HepG2 (cell line): ENCODE data around the gene DCAF6. TPM values are rescaled to one million over a fixed set of nuclear protein-coding genes. Genes with fewer than 3 reads are reported as not detected.

ENCODE experiments used
- ATM ChIP-seq: fragments of 450-650 bp; IDR thresholded peaks from 2 replicates; pipeline ENCODE4 v1.7.1; 2017; ENCODE audit warnings: mild to moderate bottlenecking, borderline replicate concordance
- GATAD2A ChIP-seq: IDR thresholded peaks from 2 replicates; pipeline ENCODE4 v1.6.1; 2016
- MAF1 ChIP-seq: sonication (generic); formaldehyde crosslinking; IDR thresholded peaks from 2 replicates; pipeline ENCODE4 v1.5.0; 2020; ENCODE audit warnings: missing genetic modification reagents, borderline replicate concordance
- MAZ ChIP-seq, 2 experiments: sonication (generic) in 1 of 2; formaldehyde crosslinking in 1 of 2; IDR thresholded peaks; 2 replicates each; pipeline versions ENCODE4 v1.5.0 to v1.6.1; 2012 to 2020; ENCODE audit warnings: low read depth in 2 of 2, mild to moderate bottlenecking in 2 of 2, borderline replicate concordance in 1 of 2, improper control_type of control experiment in 1 of 2, low read length in 1 of 2, missing genetic modification reagents in 1 of 2, moderate library complexity in 1 of 2
- SRSF4 ChIP-seq: fragments of 200-400 bp; formaldehyde crosslinking; IDR thresholded peaks from one replicate; pipeline ENCODE4 v1.6.1; 2018; ENCODE audit warnings: mild to moderate bottlenecking, low read depth, low read length, moderate library complexity; ENCODE audit not compliant: poor library complexity, severe bottlenecking
- ZBTB7B ChIP-seq: sonication (generic); formaldehyde crosslinking; IDR thresholded peaks from 2 replicates; pipeline ENCODE4 v1.4.0; 2020; ENCODE audit warnings: missing genetic modification reagents
- ZMYM2 ChIP-seq: sonication (generic); formaldehyde crosslinking; IDR thresholded peaks from 2 replicates; pipeline ENCODE4 v1.8.0; 2022; ENCODE audit warnings: mild to moderate bottlenecking, missing genetic modification reagents
- ZMYM4 ChIP-seq: sonication (generic); formaldehyde crosslinking; IDR thresholded peaks from 2 replicates; pipeline ENCODE4 v1.8.1; 2023; ENCODE audit warnings: mild to moderate bottlenecking, missing genetic modification reagents
- ZNF121 ChIP-seq: sonication (generic); formaldehyde crosslinking; IDR thresholded peaks from 2 replicates; pipeline ENCODE4 v1.5.0; 2020; ENCODE audit warnings: mild to moderate bottlenecking, missing genetic modification reagents
- ZNF263 ChIP-seq: sonication (generic); formaldehyde crosslinking; IDR thresholded peaks from 2 replicates; pipeline ENCODE4 v1.4.0; 2020; ENCODE audit warnings: missing genetic modification reagents
- ZNF33A ChIP-seq: sonication (generic); formaldehyde crosslinking; IDR thresholded peaks from 2 replicates; pipeline ENCODE4 v1.5.1; 2020; ENCODE audit warnings: missing genetic modification reagents, mild to moderate bottlenecking, moderate library complexity, borderline replicate concordance
- ZNF614 ChIP-seq: IDR thresholded peaks from 2 replicates; pipeline ENCODE4 v1.6.1; 2018; ENCODE audit warnings: missing biosample characterization, missing genetic modification reagents, inconsistent platforms, borderline replicate concordance
- ZNF788 ChIP-seq: sonication (generic); formaldehyde crosslinking; IDR thresholded peaks from 2 replicates; pipeline ENCODE4 v1.5.0; 2020; ENCODE audit warnings: mild to moderate bottlenecking, missing genetic modification reagents, borderline replicate concordance
- ZSCAN30 ChIP-seq: sonication (generic); formaldehyde crosslinking; IDR thresholded peaks from 2 replicates; pipeline ENCODE4 v1.5.0; 2020; ENCODE audit warnings: mild to moderate bottlenecking, missing genetic modification reagents
- polyA plus RNA-seq, 8 experiments: library from polyadenylated mRNA; depleted of rRNA in 3 of 8; stranded (reverse) in 7 of 8; unstranded in 1 of 8; fragments of >200 nt; fragmentation: Illumina TruSeq in 4 of 8; extraction: Trizol in 4 of 8; gene quantifications; 2 replicates each; pipeline versions ENCODE4 v1.2.1 to v1.2.3, GENCODE V29; 2011 to 2016; ENCODE audit warnings: low read depth in 4 of 8, missing spikeins in 1 of 8, mixed read lengths in 1 of 8; ENCODE audit not compliant: insufficient read depth in 1 of 8
- total RNA-seq, 5 experiments: library from RNA; depleted of rRNA; stranded (reverse); fragments of >200 nt; fragmentation: Illumina TruSeq; extraction: Trizol; gene quantifications; 2 replicates each; pipeline ENCODE4 v1.2.3, GENCODE V29; 2016; ENCODE audit warnings: low read depth in 1 of 5
- TF ChIP-seq, protein P1 (sequence below): sonication (generic); formaldehyde crosslinking; IDR thresholded peaks from 2 replicates; pipeline ENCODE4 v1.8.0; 2023; ENCODE audit warnings: mild to moderate bottlenecking, missing genetic modification reagents
- TF ChIP-seq, protein P2 (sequence below): sonication (generic); formaldehyde crosslinking; IDR thresholded peaks from 2 replicates; pipeline ENCODE4 v1.4.0; 2020; ENCODE audit warnings: low read depth, mild to moderate bottlenecking, missing genetic modification reagents
- TF ChIP-seq, protein P3 (sequence below): sonication (generic); formaldehyde crosslinking; IDR thresholded peaks from 2 replicates; pipeline ENCODE4 v1.4.0; 2020; ENCODE audit warnings: missing genetic modification reagents, mild to moderate bottlenecking, borderline replicate concordance

DCAF6 gene
- total and polyA plus RNA-seq, 2 of the 13 experiments (the other 11 are each of a cell fraction or from before 2014, with no cell fraction given), result 24.7 to 33.7 TPM

DNA sequence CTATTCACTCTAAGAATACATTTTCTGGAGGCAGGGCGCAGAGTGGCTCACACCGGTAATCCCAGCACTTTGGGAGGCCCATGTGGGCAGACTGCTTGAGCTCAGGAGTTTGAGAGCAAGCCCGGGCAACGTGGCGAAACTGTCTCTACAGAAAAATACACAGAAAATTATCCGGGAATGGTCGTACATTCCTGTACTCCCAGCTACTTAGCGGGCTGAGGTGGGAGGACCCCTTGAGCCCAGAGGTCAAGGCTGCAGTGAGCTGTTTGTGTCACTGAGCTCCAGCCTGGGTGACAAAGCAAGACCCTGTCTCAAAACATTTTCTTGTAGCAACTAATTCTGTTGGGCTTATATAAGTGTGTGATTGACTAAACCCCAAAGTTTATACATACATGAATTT lies 169.8 kb downstream of the DCAF6 start (continued):
- TF ChIP-seq ZNF263 (CRISPR knock-in tag) (no peak), SRSF4 (no peak), ZNF614 (no peak), GATAD2A (CRISPR knock-in tag) (peak; percentile 43; the same call in 1 of the 2 replicates), ATM (no peak), ZNF788 (CRISPR knock-in tag) (no peak), ZBTB7B (CRISPR knock-in tag) (peak; percentile 94), MAF1 (no peak), ZNF121 (CRISPR knock-in tag) (no peak), MAZ (IDR thresholded peaks at IDR 0.05; ENCODE audit: borderline replicate concordance, low read depth, low read length) (no peak), MAZ (CRISPR knock-in tag; IDR thresholded peaks at IDR 0.05; ENCODE audit: low read depth) (no peak), ZNF33A (CRISPR knock-in tag) (no peak), ZMYM4 (CRISPR knock-in tag) (peak; percentile 60), ZMYM2 (CRISPR knock-in tag) (no peak), ZSCAN30 (CRISPR knock-in tag) (no peak)
- TF ChIP-seq, protein P1, sequence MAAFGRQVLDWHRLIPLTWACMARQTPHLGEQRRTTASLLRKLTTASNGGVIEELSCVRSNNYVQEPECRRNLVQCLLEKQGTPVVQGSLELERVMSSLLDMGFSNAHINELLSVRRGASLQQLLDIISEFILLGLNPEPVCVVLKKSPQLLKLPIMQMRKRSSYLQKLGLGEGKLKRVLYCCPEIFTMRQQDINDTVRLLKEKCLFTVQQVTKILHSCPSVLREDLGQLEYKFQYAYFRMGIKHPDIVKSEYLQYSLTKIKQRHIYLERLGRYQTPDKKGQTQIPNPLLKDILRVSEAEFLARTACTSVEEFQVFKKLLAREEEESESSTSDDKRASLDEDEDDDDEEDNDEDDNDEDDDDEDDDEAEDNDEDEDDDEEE (CRISPR knock-in tag), result 0 out of 2 replicates have a peak, but pooled peaks have one; percentile 28
- TF ChIP-seq, protein P2, sequence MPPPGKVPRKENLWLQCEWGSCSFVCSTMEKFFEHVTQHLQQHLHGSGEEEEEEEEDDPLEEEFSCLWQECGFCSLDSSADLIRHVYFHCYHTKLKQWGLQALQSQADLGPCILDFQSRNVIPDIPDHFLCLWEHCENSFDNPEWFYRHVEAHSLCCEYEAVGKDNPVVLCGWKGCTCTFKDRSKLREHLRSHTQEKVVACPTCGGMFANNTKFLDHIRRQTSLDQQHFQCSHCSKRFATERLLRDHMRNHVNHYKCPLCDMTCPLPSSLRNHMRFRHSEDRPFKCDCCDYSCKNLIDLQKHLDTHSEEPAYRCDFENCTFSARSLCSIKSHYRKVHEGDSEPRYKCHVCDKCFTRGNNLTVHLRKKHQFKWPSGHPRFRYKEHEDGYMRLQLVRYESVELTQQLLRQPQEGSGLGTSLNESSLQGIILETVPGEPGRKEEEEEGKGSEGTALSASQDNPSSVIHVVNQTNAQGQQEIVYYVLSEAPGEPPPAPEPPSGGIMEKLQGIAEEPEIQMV (CRISPR knock-in tag), result no peak
- TF ChIP-seq, protein P3, sequence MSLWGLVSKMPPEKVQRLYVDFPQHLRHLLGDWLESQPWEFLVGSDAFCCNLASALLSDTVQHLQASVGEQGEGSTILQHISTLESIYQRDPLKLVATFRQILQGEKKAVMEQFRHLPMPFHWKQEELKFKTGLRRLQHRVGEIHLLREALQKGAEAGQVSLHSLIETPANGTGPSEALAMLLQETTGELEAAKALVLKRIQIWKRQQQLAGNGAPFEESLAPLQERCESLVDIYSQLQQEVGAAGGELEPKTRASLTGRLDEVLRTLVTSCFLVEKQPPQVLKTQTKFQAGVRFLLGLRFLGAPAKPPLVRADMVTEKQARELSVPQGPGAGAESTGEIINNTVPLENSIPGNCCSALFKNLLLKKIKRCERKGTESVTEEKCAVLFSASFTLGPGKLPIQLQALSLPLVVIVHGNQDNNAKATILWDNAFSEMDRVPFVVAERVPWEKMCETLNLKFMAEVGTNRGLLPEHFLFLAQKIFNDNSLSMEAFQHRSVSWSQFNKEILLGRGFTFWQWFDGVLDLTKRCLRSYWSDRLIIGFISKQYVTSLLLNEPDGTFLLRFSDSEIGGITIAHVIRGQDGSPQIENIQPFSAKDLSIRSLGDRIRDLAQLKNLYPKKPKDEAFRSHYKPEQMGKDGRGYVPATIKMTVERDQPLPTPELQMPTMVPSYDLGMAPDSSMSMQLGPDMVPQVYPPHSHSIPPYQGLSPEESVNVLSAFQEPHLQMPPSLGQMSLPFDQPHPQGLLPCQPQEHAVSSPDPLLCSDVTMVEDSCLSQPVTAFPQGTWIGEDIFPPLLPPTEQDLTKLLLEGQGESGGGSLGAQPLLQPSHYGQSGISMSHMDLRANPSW (CRISPR knock-in tag), result no peak
